Gastrocnemius medialis (tissue), 4 donors: ENCODE measurements around the gene SOCS3. TPM values are rescaled to one million over a fixed set of nuclear protein-coding genes. Genes with fewer than 3 reads are reported as not detected.

Experiments used
- ATAC-seq, 2 donors: fragments of 150-250 bp; one replicate each; pipeline ENCODE4 v1.9.1; 2016
- DNase-seq, 2 donors: peaks; one replicate each; pipeline ENCODE4 v3.0.0-alpha.2; 2019
- H3K27ac ChIP-seq, 4 donors: fragments of 200-600 bp; sonication (generic); 1 replicate in 1 of 4; 2 replicates in 3 of 4; pipeline ENCODE4 v1.5.1; 2016 to 2018; ENCODE audit warnings: mild to moderate bottlenecking in 2 of 4, moderate library complexity in 1 of 4
- H3K27me3 ChIP-seq, 3 donors: fragments of 200-600 bp; sonication (generic) in 2 of 3; 1 replicate in 1 of 3; 2 replicates in 2 of 3; pipeline versions ENCODE4 v1.5.1 to v1.6.0; 2016 to 2019; ENCODE audit warnings: mild to moderate bottlenecking in 1 of 3, moderate library complexity in 1 of 3
- H3K36me3 ChIP-seq, 2 donors: fragments of 200-600 bp; sonication (generic) in 1 of 2; one replicate each; pipeline ENCODE4 v1.5.1; 2017 to 2018
- H3K4me1 ChIP-seq, 2 donors: fragments of 200-600 bp; sonication (generic) in 1 of 2; one replicate each; pipeline ENCODE4 v1.5.1; 2016 to 2017; ENCODE audit warnings: mild to moderate bottlenecking in 2 of 2
- H3K4me3 ChIP-seq, 4 donors: fragments of 200-600 bp; sonication (generic) in 3 of 4; 1 replicate in 1 of 4; 2 replicates in 3 of 4; pipeline ENCODE4 v1.5.1; 2016 to 2019; ENCODE audit warnings: mild to moderate bottlenecking in 2 of 4
- H3K9me3 ChIP-seq, 3 donors: fragments of 200-600 bp; sonication (generic) in 2 of 3; 1 replicate in 1 of 3; 2 replicates in 2 of 3; pipeline ENCODE4 v1.5.1; 2016 to 2019
- POLR2A ChIP-seq, 2 donors: fragments of 450-650 bp; IDR thresholded peaks; one replicate each; pipeline ENCODE4 v1.6.1; 2017; ENCODE audit warnings: antibody characterized with exemption in 2 of 2, mild to moderate bottlenecking in 2 of 2, moderate library complexity in 2 of 2
- in situ Hi-C, 4 donors: fragments of 200-750 bp; cut with MboI; loops; one replicate each; pipeline versions ENCODE4 v1.15.0 to v1.8.0; 2017; ENCODE audit warnings: low sequenced_read_pairs in 4 of 4
- intact Hi-C: fragments of 100-400 bp; cut with DNase I; formaldehyde crosslinking; loops from one replicate; pipeline ENCODE4 v1.15.1; 2023; ENCODE audit warnings: low total_unique reads
- total RNA-seq, 4 donors: library from RNA; depleted of rRNA; stranded (reverse); fragments of >200 nt; gene quantifications; one replicate each; pipeline versions ENCODE4 v1.1.0 to v1.2.3, GENCODE V29; 2016
- TF ChIP-seq, protein P1 (sequence below), 5 experiments: fragments of 450-650 bp in 3 of 5; fragments of 200-600 bp in 2 of 5; sonication (generic) in 2 of 5; IDR thresholded peaks in 4 of 5; conservative IDR thresholded peaks in 1 of 5; 1 replicate in 4 of 5; 2 replicates in 1 of 5; pipeline ENCODE4 v1.5.1; 2016 to 2019; ENCODE audit warnings: antibody characterized with exemption in 5 of 5, mild to moderate bottlenecking in 3 of 5, moderate library complexity in 3 of 5

Gene SOCS3
- total RNA-seq, 4 donors from 2014 or later = 4.5 to 44.2 (median 16.4) TPM

DNA sequence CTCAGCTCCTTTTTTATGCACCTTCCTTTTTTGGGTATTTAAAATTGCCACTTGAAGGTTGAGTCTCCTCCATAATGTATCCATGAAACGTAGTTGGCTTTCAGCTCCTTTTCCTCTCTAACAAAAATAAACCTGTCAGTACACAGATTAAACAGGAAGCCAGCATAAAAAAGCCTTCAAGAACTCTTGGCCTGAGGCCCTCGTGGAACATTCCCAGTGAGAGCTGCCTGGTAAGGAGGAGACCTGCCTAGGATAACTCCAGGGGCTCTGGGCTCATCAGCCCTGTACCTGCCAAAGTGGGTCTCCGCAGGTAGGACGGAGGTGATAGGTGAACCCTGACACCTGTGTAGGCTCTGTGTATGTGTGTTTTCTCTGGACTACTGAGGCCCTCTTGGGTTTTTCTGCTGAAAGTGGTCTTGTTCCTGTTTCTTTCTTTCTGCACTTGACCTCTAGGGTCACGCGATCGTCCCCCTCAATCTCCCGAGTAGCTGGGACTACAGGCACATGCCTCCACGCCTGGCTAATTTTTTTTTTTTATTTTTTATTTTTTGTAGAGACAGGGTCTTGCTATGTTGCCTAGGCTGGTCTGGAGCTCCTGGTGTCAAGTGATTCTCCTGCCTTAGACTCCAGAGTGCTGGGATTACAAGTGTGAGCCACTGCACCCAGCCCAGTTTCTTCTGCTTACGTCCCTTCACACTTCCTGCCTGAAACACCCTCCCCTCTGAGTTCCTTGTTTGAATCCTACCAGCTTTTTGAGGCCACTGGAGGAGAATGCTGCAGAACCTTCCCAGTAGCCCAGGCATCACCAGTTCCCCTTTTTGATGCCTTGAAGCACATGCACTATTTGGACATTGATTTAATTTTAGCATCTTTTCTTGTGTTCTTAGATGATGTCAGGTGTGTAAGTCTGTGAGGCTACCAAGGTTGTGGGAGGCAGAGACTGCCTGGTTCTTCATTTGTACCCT lies 28.4 kb upstream of the SOCS3 start:
- intact Hi-C loops = no loop called here
- Histone ChIP-seq H3K27me3 (no peaks in the 10 kb centered on the region), H3K4me1 (peaks cover 69 to 77% of the 10 kb centered on the region in 2 donors), H3K4me3 (no peak overlapping the region), H3K9me3 (no peaks in the 10 kb centered on the region), H3K27ac (peak overlapping the region; percentile 73 to 87 (median 82)), H3K36me3 (no peaks in the 10 kb centered on the region)
- in situ Hi-C loops = no loop called here
- ATAC-seq = no peak
- TF ChIP-seq, protein P1, sequence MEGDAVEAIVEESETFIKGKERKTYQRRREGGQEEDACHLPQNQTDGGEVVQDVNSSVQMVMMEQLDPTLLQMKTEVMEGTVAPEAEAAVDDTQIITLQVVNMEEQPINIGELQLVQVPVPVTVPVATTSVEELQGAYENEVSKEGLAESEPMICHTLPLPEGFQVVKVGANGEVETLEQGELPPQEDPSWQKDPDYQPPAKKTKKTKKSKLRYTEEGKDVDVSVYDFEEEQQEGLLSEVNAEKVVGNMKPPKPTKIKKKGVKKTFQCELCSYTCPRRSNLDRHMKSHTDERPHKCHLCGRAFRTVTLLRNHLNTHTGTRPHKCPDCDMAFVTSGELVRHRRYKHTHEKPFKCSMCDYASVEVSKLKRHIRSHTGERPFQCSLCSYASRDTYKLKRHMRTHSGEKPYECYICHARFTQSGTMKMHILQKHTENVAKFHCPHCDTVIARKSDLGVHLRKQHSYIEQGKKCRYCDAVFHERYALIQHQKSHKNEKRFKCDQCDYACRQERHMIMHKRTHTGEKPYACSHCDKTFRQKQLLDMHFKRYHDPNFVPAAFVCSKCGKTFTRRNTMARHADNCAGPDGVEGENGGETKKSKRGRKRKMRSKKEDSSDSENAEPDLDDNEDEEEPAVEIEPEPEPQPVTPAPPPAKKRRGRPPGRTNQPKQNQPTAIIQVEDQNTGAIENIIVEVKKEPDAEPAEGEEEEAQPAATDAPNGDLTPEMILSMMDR (IDR thresholded peaks at IDR 0.05 in 4 of 5, conservative IDR thresholded peaks at IDR 0.05 in 1 of 5) = no peak
- TF ChIP-seq POLR2A (IDR thresholded peaks at IDR 0.05) = no peak
- no peak for DNase-seq

DNA sequence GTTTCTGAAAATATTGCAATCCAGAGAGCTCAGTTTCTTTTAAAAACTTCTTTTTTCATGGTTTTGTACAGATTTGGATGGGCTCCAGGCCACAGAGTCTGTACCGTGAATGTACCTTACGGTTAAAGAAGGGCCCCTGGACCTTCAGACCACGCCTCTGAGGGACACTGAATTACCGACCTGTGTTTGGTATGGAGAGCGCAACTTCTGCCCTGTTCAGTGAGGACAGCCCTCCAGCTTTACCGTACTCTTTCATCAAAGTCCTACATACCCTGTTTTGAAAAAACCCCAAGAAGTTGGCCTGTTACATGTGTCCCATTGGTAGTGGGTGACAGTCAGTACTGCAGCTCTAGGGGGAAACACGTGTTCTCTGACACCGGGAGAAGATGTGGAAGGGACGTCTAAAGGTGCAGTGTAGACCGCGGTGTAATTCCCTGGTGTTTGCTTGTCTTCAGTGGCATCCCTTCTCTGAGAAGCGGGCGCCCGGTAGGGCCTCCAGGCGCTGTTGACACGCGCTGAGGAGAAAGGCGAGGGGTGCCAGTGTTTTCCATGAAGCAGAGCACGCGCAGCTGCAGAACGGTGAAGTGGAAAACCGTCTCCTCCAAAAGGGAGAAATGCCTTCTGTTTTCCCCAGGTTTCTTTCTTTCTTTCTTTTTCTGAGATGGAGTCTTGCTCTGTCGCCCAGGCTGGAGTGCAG lies 24.8 kb upstream of the SOCS3 start:
- intact Hi-C loops = no loop called here
- DNase-seq = no peak
- no peak for TF ChIP-seq POLR2A (IDR thresholded peaks at IDR 0.05)
- TF ChIP-seq, protein P1 (IDR thresholded peaks at IDR 0.05 in 4 of 5, conservative IDR thresholded peaks at IDR 0.05 in 1 of 5) = no peak
- no peaks in the 10 kb centered on the region for H3K9me3 ChIP-seq
- H3K27ac ChIP-seq = peak overlapping the region; percentile 78 to 87 (median 82)
- peaks cover 0 to 3% of the 10 kb centered on the region in 2 donors for H3K36me3 ChIP-seq
- ATAC-seq = no peak
- peaks cover 77 to 86% of the 10 kb centered on the region in 2 donors for H3K4me1 ChIP-seq
- H3K27me3 ChIP-seq = no peaks in the 10 kb centered on the region
- in situ Hi-C loops = no loop called here
- H3K4me3 ChIP-seq = no peak overlapping the region

DNA sequence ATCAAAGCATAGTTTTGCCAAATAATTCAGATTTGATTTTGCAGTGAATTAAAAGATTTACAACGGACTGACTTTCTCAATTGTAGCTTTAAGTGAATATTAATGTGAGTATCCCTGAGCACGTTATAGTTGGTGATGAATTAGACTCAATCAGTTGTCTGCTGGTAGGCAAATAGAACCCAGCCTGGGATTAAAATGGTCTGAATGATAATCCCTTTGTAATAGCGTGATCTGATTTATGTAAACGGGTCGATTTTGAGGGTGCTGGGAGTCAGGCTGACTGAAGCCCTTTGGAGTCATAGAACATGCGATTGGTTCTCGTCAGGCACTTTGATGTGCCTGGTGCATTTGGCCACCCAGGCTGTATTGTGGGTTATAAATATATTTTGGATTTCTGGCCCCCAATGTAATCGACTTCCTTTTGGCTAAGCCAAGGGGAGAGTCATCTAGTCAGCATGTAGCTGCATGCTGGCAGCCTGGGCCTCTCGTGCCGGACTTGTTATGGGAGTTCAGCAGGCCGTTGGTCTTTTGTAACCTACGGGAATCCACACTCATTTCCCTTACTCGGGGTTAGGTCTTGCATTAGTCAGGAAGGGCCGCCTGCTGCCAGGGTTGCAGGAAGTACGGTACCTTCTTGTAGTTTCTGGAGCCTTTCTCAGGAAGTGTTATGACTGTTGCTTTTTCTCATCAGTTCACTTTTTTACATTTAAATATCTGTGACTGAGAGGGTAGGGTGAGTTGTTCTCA lies 24.0 kb upstream of the SOCS3 start:
- no peaks in the 10 kb centered on the region for H3K9me3 ChIP-seq
- H3K36me3 ChIP-seq = peaks cover 0 to 3% of the 10 kb centered on the region in 2 donors
- intact Hi-C loops (loop anchor here (2.0 kb wide), 1 partner anchor 13 kb away; no protein-coding TSS in a partner anchor), in situ Hi-C loops (no loop called here)
- peak; percentile 36 to 59 for TF ChIP-seq POLR2A (IDR thresholded peaks at IDR 0.05)
- TF ChIP-seq, protein P1 (IDR thresholded peaks at IDR 0.05 in 4 of 5, conservative IDR thresholded peaks at IDR 0.05 in 1 of 5) = no peak
- H3K27ac ChIP-seq = peak overlapping the region; percentile 78 to 87 (median 82)
- no peak overlapping the region for H3K4me3 ChIP-seq
- peak; percentile 66 to 84 for DNase-seq
- H3K27me3 ChIP-seq = no peaks in the 10 kb centered on the region
- peak; percentile 75 to 87 for ATAC-seq
- peaks cover 83 to 85% of the 10 kb centered on the region in 2 donors for H3K4me1 ChIP-seq

DNA sequence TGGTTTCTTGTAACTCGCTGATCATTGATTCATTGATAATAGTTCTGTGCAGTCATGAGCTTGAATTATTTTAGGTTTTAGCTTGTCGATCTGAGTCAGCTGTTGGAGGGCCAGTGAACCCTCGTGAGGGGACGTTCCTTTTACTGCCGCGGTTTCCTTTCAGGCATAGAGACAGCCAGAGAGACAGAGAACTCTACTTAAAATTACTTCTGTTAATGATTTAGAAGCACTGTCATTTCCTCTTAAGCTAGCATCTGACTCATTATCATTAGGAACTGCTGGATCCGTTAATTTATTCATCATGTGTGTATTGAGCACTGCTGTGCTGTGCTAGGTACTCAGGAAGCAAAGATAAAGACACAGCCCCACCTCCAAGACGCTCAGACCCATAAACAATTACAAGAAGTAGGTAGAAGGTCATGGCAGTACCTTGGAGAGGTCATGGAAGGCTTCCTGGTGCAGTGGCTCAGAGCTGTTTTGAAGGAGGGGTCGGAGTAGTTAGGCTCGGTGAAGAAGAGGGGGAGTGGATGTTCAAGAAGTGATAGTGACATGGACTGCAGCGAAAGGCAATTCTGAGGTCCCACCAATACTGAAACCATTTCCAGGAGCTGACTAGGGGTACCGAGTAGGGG lies 21.8 kb upstream of the SOCS3 start:
- intact Hi-C loops (loop anchor here (2.0 kb wide), 1 partner anchor 15 kb away; no protein-coding TSS in a partner anchor), in situ Hi-C loops (no loop called here)
- H3K36me3 ChIP-seq = peaks cover 0 to 3% of the 10 kb centered on the region in 2 donors
- H3K9me3 ChIP-seq = no peaks in the 10 kb centered on the region
- H3K4me1 ChIP-seq = peaks cover 68 to 73% of the 10 kb centered on the region in 2 donors
- H3K27ac ChIP-seq = peak overlapping the region; percentile 39 to 87 (median 77)
- no peak overlapping the region for H3K4me3 ChIP-seq
- ATAC-seq (peak; percentile 15 to 31), DNase-seq (no peak)
- peak in 1 of 2 donors; percentile 39 for TF ChIP-seq POLR2A (IDR thresholded peaks at IDR 0.05)
- TF ChIP-seq, protein P1 (IDR thresholded peaks at IDR 0.05 in 4 of 5, conservative IDR thresholded peaks at IDR 0.05 in 1 of 5) = no peak
- no peaks in the 10 kb centered on the region for H3K27me3 ChIP-seq
